ENCODE measurements around the gene TBK1.

- no peak for TF ChIP-seq POLR2A (IDR thresholded peaks at IDR 0.05; ENCODE audit: low read depth, low read length)
- TF ChIP-seq POLR2AphosphoS5 (IDR thresholded peaks at IDR 0.05; ENCODE audit: low read depth, low read length) = no peak
- TF ChIP-seq TAF1 (IDR thresholded peaks at IDR 0.05; ENCODE audit: borderline replicate concordance, low read depth, low read length) = no peak
Measured at GRCh38 chr12:64497903-64498302, 46.0 kb downstream of the TBK1 start.

All from GM12892 (cell line).